ENCODE data around the gene RFC5. TPM values are rescaled to one million over a fixed set of nuclear protein-coding genes. Genes with fewer than 3 reads are reported as not detected.

Gene RFC5
- total RNA-seq, 1 experiment from 2014 or later: 100 TPM

GRCh38 chr12:118058227-118058626 is 41.7 kb downstream of the RFC5 start:
- ATAC-seq (no peak), DNase-seq (no peak)
- Histone ChIP-seq H3K4me2 (ENCODE audit: low read length) (no peak overlapping the region), H3K4me1 (ENCODE audit: insufficient read depth, low read length) (peaks cover 53% of the 10 kb centered on the region), H3K9me3 (ENCODE audit: low read length) (no peaks in the 10 kb centered on the region), H4K20me1 (ENCODE audit: low read length) (no peaks in the 10 kb centered on the region), H3K79me2 (ENCODE audit: low read length) (peaks cover 78% of the 10 kb centered on the region), H3K9me2 (replicated peaks; ENCODE audit: low read length) (no peaks in the 10 kb centered on the region), H3K36me3 (ENCODE audit: low read depth, low read length) (no peaks in the 10 kb centered on the region), H3K27me3 (ENCODE audit: low read length) (no peaks in the 10 kb centered on the region), H2AFZ (ENCODE audit: low read length) (no peak overlapping the region), H3K4me3 (ENCODE audit: low read length) (no peak overlapping the region), H3F3A (ENCODE audit: low read length, unreplicated experiment) (peaks cover 16% of the 10 kb centered on the region), H3K27ac (ENCODE audit: low read length) (no peak overlapping the region), H3K9ac (ENCODE audit: low read length) (no peak overlapping the region)
- no peak for TF ChIP-seq EZH2 (IDR thresholded peaks at IDR 0.05; ENCODE audit: low read length, unreplicated experiment)
- no peak for TF ChIP-seq CTCF (conservative IDR thresholded peaks at IDR 0.05; ENCODE audit: low read depth, low read length)
- TF ChIP-seq EZH2phosphoT487 (IDR thresholded peaks at IDR 0.05; ENCODE audit: borderline replicate concordance, low read length): no peak
- ChIA-PET CTCF (interaction anchor here (0.6 kb wide), 1 partner anchor 25 kb away, joined by 6 read pairs; no protein-coding TSS in a partner anchor), POLR2A (ENCODE audit: unreplicated experiment) (no interaction called here)
- no TSS peak for BruUV-seq (replicated peaks)
- intact Hi-C loops (cut with micrococcal nuclease): loop anchor here (5.0 to 10.0 kb wide), 2 partner anchors 314 to 373 kb away; partner anchors contain the start of gene TAOK3

DNA sequence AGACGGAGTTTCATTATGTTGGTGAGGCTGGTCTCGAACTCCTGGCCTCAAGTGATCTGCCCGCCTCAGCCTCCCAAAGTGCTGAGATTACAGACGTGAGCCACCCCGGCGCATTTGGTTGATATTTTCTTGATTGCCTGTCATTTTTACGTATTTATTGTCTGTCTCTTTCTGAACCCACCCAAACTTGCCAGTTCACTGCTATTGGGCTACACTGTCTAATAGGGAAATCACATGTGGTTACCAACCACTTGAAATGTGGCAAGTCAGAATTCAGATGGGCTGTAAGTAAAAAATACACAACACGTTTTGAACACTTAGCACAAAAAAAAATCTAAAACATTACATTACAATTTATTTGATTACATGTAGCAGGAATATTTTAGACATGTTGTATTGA is 42.4 kb downstream of the RFC5 start:
- H3K9me3 ChIP-seq (ENCODE audit: low read length): no peaks in the 10 kb centered on the region
- H3K9ac ChIP-seq (ENCODE audit: low read length): peak overlapping the region; percentile 87; the same call in 1 of the 2 replicates
- H3K36me3 ChIP-seq (ENCODE audit: low read depth, low read length): no peaks in the 10 kb centered on the region
- ATAC-seq: no peak
- peak overlapping the region; percentile 100 for H3K4me2 ChIP-seq (ENCODE audit: low read length)
- no peak overlapping the region for H2AFZ ChIP-seq (ENCODE audit: low read length)
- H3K79me2 ChIP-seq (ENCODE audit: low read length): peaks cover 72% of the 10 kb centered on the region
- intact Hi-C loops (cut with micrococcal nuclease): loop anchor here (1.0 to 10.0 kb wide), 3 partner anchors 44 to 374 kb away; partner anchors contain the start of gene TAOK3
- H3K4me1 ChIP-seq (ENCODE audit: insufficient read depth, low read length): peaks cover 51% of the 10 kb centered on the region
- no peak for DNase-seq
- peak overlapping the region; percentile 86 for H3K27ac ChIP-seq (ENCODE audit: low read length)
- ChIA-PET CTCF (interaction anchor here (1.1 kb wide), 1 partner anchor 24 kb away, joined by 4 read pairs; no protein-coding TSS in a partner anchor), POLR2A (ENCODE audit: unreplicated experiment) (interaction anchor here (0.6 to 0.7 kb wide), 2 partner anchors 25 to 79 kb away, joined by 3 read pairs; no protein-coding TSS in a partner anchor)
- no peaks in the 10 kb centered on the region for H4K20me1 ChIP-seq (ENCODE audit: low read length)
- BruUV-seq (replicated peaks): no TSS peak
- TF ChIP-seq CTCF (conservative IDR thresholded peaks at IDR 0.05; ENCODE audit: low read depth, low read length) (no peak), EZH2phosphoT487 (IDR thresholded peaks at IDR 0.05; ENCODE audit: borderline replicate concordance, low read length) (no peak), EZH2 (IDR thresholded peaks at IDR 0.05; ENCODE audit: low read length, unreplicated experiment) (no peak)
- H3F3A ChIP-seq (ENCODE audit: low read length, unreplicated experiment): peaks cover 10% of the 10 kb centered on the region
- no peaks in the 10 kb centered on the region for H3K27me3 ChIP-seq (ENCODE audit: low read length)
- H3K4me3 ChIP-seq (ENCODE audit: low read length): peak overlapping the region; percentile 93
- H3K9me2 ChIP-seq (replicated peaks; ENCODE audit: low read length): no peaks in the 10 kb centered on the region

Measured in PC-3 (cell line).